ENCODE measurements around the gene EHD2. TPM values are rescaled to one million over a fixed set of nuclear protein-coding genes. Genes with fewer than 3 reads are reported as not detected.
A peak's percentile ranks its signal among the peaks of the same experiment; 100 is the strongest.

EHD2 gene
- total RNA-seq, 1 experiment from 2014 or later, result 13.3 TPM

- Mint-ChIP-seq H3K4me1 (ENCODE audit: low read depth, unreplicated experiment) (peaks cover 9% of the 10 kb centered on the region), H3K9me3 (ENCODE audit: unreplicated experiment) (no peaks in the 10 kb centered on the region), H3K27me3 (ENCODE audit: insufficient read depth, unreplicated experiment) (no peaks in the 10 kb centered on the region), H3K4me3 (ENCODE audit: unreplicated experiment) (no peak overlapping the region), H3K27ac (ENCODE audit: unreplicated experiment) (no peak overlapping the region), H3K36me3 (ENCODE audit: insufficient read depth, unreplicated experiment) (peaks cover 75% of the 10 kb centered on the region)
- ChIA-PET CTCF (interaction anchor here (0.9 kb wide), 1 partner anchor 321 kb away, joined by 3 read pairs; no protein-coding TSS in a partner anchor), POLR2A (no interaction called here)
- intact Hi-C loops (cut with micrococcal nuclease; ENCODE audit: unreplicated experiment), result no loop called here
- H3K9me3 ChIP-seq, result no peaks in the 10 kb centered on the region
- no peak for TF ChIP-seq CTCF (IDR thresholded peaks at IDR 0.05; ENCODE audit: insufficient read depth in 1 of 2, low read depth in 1 of 2, low read length in 1 of 2, severe bottlenecking in 1 of 2, unreplicated experiment in 1 of 2)
- H3K36me3 ChIP-seq (ENCODE audit: control insufficient read depth, insufficient read depth, low read length), result peaks cover 9% of the 10 kb centered on the region
- BruUV-seq (replicated peaks), result no TSS peak
- peak; percentile 46 to 55 for DNase-seq
- no peak overlapping the region for H3K4me3 ChIP-seq (ENCODE audit: low read depth, low read length)
- no peaks in the 10 kb centered on the region for H3K27me3 ChIP-seq (replicated peaks; ENCODE audit: control insufficient read depth, insufficient read depth, low read length)
- peaks cover 10% of the 10 kb centered on the region; the same call in 1 of the 2 replicates for H3K4me1 ChIP-seq
These were observed 44.6 kb downstream of the EHD2 start for GRCh38 chr19:47757617-47758442.

GRCh38 chr19:47758443-47758804, 45.2 kb downstream of the EHD2 start:
- H3K9me3 ChIP-seq, result no peaks in the 10 kb centered on the region
- peaks cover 72% of the 10 kb centered on the region for H3K36me3 Mint-ChIP-seq (ENCODE audit: insufficient read depth, unreplicated experiment)
- peaks cover 9% of the 10 kb centered on the region for H3K36me3 ChIP-seq (ENCODE audit: control insufficient read depth, insufficient read depth, low read length)
- H3K4me3 ChIP-seq (ENCODE audit: low read depth, low read length), result no peak overlapping the region
- TF ChIP-seq CTCF (IDR thresholded peaks at IDR 0.05; ENCODE audit: insufficient read depth in 1 of 2, low read depth in 1 of 2, low read length in 1 of 2, severe bottlenecking in 1 of 2, unreplicated experiment in 1 of 2), result no peak
- H3K4me3 Mint-ChIP-seq (ENCODE audit: unreplicated experiment), result no peak overlapping the region
- intact Hi-C loops (cut with micrococcal nuclease; ENCODE audit: unreplicated experiment), result no loop called here
- BruUV-seq (replicated peaks), result no TSS peak
- ChIA-PET POLR2A (no interaction called here), CTCF (interaction anchor here (0.9 to 1.2 kb wide), 2 partner anchors 45 to 322 kb away, joined by 3 read pairs; partner anchors contain the start of gene EHD2)
- H3K27ac Mint-ChIP-seq (ENCODE audit: unreplicated experiment), result no peak overlapping the region
- H3K27me3 ChIP-seq (replicated peaks; ENCODE audit: control insufficient read depth, insufficient read depth, low read length), result no peaks in the 10 kb centered on the region
- peaks cover 10% of the 10 kb centered on the region; the same call in 1 of the 2 replicates for H3K4me1 ChIP-seq
- no peaks in the 10 kb centered on the region for H3K27me3 Mint-ChIP-seq (ENCODE audit: insufficient read depth, unreplicated experiment)
- no peak for DNase-seq
- no peaks in the 10 kb centered on the region for H3K9me3 Mint-ChIP-seq (ENCODE audit: unreplicated experiment)
- H3K4me1 Mint-ChIP-seq (ENCODE audit: low read depth, unreplicated experiment), result peaks cover 9% of the 10 kb centered on the region

GRCh38 chr19:47760632-47760999, 47.4 kb downstream of the EHD2 start:
- Histone ChIP-seq H3K27me3 (replicated peaks; ENCODE audit: control insufficient read depth, insufficient read depth, low read length) (no peaks in the 10 kb centered on the region), H3K4me1 (peaks cover 10% of the 10 kb centered on the region; the same call in 1 of the 2 replicates), H3K9me3 (no peaks in the 10 kb centered on the region), H3K4me3 (ENCODE audit: low read depth, low read length) (no peak overlapping the region), H3K36me3 (ENCODE audit: control insufficient read depth, insufficient read depth, low read length) (peaks cover 7% of the 10 kb centered on the region)
- CTCF ChIA-PET, result no interaction called here
- intact Hi-C loops (cut with micrococcal nuclease; ENCODE audit: unreplicated experiment), result no loop called here
- no peak for TF ChIP-seq CTCF (IDR thresholded peaks at IDR 0.05; ENCODE audit: insufficient read depth in 1 of 2, low read depth in 1 of 2, low read length in 1 of 2, severe bottlenecking in 1 of 2, unreplicated experiment in 1 of 2)
- no TSS peak for BruUV-seq (replicated peaks)
- DNase-seq, result no peak
- H3K9me3 Mint-ChIP-seq (ENCODE audit: unreplicated experiment), result no peaks in the 10 kb centered on the region
- H3K27ac Mint-ChIP-seq (ENCODE audit: unreplicated experiment), result no peak overlapping the region
- H3K4me3 Mint-ChIP-seq (ENCODE audit: unreplicated experiment), result no peak overlapping the region
- peaks cover 53% of the 10 kb centered on the region for H3K36me3 Mint-ChIP-seq (ENCODE audit: insufficient read depth, unreplicated experiment)
- no peaks in the 10 kb centered on the region for H3K27me3 Mint-ChIP-seq (ENCODE audit: insufficient read depth, unreplicated experiment)
- POLR2A ChIA-PET, result no interaction called here
- peaks cover 9% of the 10 kb centered on the region for H3K4me1 Mint-ChIP-seq (ENCODE audit: low read depth, unreplicated experiment)
